ENCODE measurements around the gene CSAG3.
"Not testable (repeated sequence)": the region's sequence is repeated elsewhere in the genome, so short reads cannot be mapped to it uniquely, and the experiment has no call there.

The CSAG3 gene

GRCh38 chrX:152758918-152759317, at the start of gene CSAG3:
TSS of gene CSAG3 (plus strand) at chrX:152759218.
- not testable (repeated sequence) for DNase-seq (ENCODE audit: low read depth in 2 of 2)

GRCh38 chrX:152713195-152713594, 45.8 kb upstream of the CSAG3 start:
- not testable (repeated sequence) for DNase-seq (ENCODE audit: low read depth in 2 of 2)

DNA sequence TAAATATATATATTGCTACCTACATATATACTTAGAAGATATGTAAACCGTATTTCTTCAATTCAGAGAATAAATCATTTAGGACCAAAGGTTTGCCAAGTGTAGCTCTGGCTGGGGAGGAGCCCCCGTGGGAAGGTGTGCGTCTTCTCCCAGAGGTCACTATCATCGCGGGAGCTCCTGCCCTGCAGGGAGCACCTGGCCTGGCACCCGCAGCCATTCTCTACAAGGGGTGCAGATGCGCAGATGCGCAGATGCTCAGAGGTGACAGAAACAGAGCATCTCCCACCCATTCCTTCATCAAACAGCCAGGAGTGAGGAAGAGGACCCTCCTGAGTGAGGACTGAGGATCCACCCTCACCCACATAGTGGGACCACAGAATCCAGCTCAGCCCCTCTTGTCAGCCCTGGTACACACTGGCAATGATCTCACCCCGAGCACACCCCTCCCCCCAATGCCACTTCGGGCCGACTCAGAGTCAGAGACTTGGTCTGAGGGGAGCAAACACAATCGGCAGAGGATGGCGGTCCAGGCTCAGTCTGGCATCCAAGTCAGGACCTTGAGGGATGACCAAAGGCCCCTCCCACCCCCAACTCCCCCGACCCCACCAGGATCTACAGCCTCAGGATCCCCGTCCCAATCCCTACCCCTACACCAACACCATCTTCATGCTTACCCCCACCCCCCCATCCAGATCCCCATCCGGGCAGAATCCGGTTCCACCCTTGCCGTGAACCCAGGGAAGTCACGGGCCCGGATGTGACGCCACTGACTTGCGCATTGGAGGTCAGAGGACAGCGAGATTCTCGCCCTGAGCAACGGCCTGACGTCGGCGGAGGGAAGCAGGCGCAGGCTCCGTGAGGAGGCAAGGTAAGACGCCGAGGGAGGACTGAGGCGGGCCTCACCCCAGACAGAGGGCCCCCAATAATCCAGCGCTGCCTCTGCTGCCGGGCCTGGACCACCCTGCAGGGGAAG, 44.9 kb upstream of the CSAG3 start, which contains the start of gene MAGEA2B:
Gene MAGEA2B, plus strand, starts transcription at position 814 of the 973 bp plus-strand sequence. CDS start 2,479 bp downstream, outside the sequence.
- not testable (repeated sequence) for DNase-seq (ENCODE audit: low read depth in 2 of 2)

DNA sequence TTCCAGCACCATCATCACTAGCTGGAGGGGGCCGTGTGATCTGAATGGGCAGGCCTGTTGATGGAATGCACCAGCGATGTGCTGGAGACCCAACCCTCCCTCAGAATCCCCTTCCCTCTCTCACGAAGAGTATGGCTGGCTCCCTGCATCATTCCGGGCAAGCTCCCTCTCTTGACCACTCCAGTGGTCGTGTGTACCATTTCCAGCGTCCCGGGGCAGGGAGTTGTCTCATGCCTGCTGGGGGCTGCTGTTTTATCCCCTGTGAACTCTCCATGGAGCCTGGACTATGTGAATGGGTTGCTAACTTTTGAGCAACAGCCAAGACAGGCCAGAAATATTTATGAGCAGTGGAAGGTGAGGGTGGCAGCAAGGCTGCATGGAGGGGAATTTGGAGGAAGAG, 33.6 kb upstream of the CSAG3 start:
- no peak for DNase-seq (ENCODE audit: low read depth in 2 of 2)

DNA sequence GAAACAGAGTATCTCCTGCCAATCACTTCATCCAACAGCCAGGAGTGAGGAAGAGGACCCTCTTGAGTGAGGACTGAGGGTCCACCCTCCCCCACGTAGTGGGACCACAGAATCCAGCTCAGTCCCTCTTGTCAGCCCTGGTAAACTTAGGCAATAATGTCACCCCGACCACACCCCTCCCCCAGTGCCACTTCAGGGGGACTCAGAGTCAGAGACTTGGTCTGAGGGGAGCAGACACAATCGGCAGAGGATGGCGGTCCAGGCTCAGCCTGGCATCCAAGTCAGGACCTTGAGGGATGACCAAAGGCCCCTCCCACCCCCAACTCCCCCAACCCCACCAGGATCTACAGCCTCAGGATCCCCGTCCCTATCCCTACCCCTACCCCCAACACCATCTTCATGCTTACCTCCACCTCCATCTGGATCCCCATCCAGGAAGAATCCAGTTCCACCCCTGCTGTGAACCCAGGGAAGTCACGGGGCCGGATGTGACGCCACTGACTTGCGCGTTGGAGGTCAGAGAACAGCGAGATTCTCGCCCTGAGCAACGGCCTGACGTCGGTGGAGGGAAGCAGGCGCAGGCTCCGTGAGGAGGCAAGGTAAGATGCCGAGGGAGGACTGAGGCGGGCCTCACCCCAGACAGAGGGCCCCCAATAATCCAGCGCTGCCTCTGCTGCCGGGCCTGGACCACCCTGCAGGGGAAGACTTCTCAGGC, 25.6 kb upstream of the CSAG3 start, which contains the start of the genes CSAG1 and MAGEA12:
Gene CSAG1, minus strand, starts transcription at position 461 of the 715 bp plus-strand sequence. CDS start 1,261 bp downstream, outside the sequence.
Gene MAGEA12, plus strand, starts transcription at position 497 of the 715 bp plus-strand sequence. CDS start 2,405 bp downstream, outside the sequence.
- DNase-seq (ENCODE audit: low read depth in 2 of 2), result no peak

- not testable (repeated sequence) for DNase-seq (ENCODE audit: low read depth in 2 of 2)
Measured at GRCh38 chrX:152734143-152734858, 24.7 kb upstream of the CSAG3 start.

DNA sequence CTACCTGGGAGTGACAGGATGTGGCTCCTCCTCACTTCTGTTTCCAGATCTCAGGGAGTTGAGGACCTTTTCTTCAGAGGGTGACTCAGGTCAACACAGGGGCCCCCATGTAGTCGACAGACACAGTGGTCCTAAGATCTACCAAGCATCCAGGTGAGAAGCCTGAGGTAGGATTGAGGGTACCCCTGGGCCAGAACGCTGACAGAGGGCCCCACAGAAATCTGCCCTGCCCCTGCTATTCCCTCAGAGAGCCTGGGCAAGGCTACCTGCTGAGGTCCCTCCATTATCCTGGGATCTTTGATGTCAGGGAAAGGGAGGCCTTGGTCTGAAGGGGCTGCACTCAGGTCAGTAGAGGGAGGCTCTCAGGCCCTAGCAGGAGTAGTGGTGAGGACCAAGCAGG, 23.9 kb upstream of the CSAG3 start:
- no peak for DNase-seq (ENCODE audit: low read depth in 2 of 2)

DNA sequence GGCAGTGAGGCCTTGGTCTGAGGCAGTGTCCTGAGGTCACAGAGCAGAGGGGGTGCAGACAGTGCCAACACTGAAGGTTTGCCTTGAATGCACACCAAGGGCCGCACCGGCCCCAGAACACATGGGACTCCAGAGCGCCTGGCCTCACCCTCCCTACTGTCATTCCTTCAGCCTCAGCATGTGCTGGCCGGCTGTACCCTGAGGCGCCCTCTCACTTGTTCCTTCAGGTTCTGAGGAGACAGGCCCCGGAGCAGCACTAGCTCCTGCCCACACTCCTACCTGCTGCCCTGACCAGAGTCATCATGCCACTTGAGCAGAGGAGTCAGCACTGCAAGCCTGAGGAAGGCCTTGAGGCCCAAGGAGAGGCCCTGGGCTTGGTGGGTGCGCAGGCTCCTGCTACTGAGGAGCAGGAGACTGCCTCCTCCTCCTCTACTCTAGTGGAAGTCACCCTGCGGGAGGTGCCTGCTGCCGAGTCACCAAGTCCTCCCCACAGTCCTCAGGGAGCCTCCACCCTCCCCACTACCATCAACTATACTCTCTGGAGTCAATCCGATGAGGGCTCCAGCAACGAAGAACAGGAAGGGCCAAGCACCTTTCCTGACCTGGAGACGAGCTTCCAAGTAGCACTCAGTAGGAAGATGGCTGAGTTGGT, 23.0 kb upstream of the CSAG3 start:
- DNase-seq (ENCODE audit: low read depth in 2 of 2), result no peak

- not testable (repeated sequence) for DNase-seq (ENCODE audit: low read depth in 2 of 2)
Measured at GRCh38 chrX:152736528-152736927, 22.5 kb upstream of the CSAG3 start.

DNA sequence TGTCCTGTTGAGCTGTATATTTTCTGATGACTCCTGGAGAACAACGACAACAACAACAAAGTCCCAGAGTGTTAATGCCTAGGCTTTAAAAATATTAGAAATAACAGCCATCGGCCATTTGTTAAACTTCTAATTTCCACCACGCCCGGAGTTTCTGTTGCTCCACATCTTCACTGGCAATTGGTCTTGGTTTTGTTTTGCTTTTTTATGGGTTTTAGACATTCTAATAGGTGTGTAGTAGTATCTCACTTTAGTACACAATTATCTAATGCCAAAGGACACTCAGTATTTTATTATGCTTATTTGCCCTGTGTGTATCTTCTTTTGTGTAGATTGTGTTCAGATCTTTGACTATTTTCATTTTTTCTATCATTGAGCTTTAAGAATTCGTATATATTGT, 20.5 kb upstream of the CSAG3 start:
- no peak for DNase-seq (ENCODE audit: low read depth in 2 of 2)

GRCh38 chrX:152753686-152754650, 5.0 kb upstream of the CSAG3 start, which contains the start of gene MAGEA2:
TSS of gene MAGEA2 (minus strand) at chrX:152753842. CDS start at chrX:152751363, 2,479 bp downstream.
- DNase-seq (ENCODE audit: low read depth in 2 of 2), result not testable (repeated sequence)

DNA sequence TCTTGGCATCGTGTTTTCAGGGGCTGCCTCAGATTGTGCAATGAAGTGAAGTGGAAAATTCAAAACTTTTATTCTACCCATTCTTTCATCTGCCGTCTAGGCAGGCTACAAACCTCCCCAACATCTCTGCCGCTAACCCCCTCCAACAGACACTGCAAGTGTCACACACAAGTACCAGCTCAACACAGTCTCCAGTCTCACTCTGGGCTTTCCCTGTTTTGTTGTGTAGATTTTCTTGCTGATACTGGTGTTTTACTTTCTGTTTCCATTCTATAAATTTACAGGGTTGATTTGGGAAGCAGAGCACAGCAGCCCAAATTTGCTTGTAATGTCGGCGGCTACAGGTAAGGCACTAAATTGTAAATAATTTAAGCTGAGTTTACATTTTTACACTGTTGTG, 4.1 kb upstream of the CSAG3 start:
- DNase-seq (ENCODE audit: low read depth in 2 of 2), result not testable (repeated sequence)

GRCh38 chrX:152759544-152759943, 526 bp downstream of the CSAG3 start:
- not testable (repeated sequence) for DNase-seq (ENCODE audit: low read depth in 2 of 2)

GRCh38 chrX:152761582-152761981, 2.6 kb downstream of the CSAG3 start:
- not testable (repeated sequence) for DNase-seq (ENCODE audit: low read depth in 2 of 2)

DNA sequence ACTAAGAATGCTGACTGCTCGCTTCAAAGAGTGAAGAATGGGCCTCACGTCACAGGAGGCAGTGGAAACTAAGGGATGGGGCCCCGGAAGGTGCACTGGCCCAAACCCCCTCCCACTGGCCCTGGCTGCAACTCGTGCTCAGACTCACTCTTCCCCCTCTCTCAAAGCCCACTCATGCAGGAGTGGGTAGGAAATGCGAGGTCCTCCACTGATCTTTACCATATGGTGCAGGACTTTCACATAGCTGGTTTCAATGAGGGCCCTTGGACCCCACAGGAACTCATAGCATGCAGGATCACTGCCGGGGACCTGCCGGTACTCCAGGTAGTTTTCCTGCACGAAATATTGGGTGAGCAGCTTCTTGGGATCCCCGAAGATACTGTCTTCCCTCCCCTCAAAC, 7.5 kb downstream of the CSAG3 start:
- not testable (repeated sequence) for DNase-seq (ENCODE audit: low read depth in 2 of 2)

DNA sequence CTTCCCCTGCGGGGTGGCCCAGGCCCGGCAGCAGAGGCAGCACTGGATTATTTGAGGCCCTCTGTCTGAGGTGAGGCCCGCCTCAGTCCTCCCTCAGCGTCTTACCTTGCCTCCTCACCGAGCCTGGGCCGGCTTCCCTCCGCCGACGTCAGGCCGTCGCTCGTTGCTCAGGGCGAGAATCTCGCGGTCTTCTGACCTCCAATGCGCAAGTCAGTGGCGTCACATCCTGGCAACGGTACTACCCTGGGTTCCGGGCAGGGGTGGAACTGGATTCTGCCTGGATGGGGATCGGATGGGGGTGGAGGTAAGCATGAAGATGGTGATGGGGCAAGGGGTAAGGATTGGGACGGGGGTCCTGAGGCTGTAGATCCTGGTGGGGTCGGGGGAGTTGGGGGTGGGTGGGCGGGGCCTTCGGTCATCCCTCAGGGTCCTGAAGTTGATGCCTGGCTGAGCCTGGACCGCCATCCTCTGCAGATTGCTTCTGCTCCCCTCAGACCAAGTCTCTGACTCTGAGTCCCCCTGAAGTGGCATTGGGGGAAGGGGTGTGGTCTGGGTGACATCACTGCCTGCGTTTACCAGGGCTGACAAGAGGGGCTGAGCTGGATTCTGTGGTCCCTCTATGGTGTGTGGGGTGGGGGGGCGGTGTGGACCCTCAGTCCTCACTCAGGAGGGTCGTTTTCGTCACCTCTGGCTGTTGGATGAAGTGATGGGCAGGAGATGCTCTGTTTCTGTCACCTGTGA, 10.7 kb downstream of the CSAG3 start, which contains the start of gene MAGEA6:
Gene MAGEA6, minus strand, starts transcription at position 141 of the 741 bp plus-strand sequence. CDS start 2,039 bp downstream, outside the sequence.
- DNase-seq (ENCODE audit: low read depth in 2 of 2), result not testable (repeated sequence)

DNA sequence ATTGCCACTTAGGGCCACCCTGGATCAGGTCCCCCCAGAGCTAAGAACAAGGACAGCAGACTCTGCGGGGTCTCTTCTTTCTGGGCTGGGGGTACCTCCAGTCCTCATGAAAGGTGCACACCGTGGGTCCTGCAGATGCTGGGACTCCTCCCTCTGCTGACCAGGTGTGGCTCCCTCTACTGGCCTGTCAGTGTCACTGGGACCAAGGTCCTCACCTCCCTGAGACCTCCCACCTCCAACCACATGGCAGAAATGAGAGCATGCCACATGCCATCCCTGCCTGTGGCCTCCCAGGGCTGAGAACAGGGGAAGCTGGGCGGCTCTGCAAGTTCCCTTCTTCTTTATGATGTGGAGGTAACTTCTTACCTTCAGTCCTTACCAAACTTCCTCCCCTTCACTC, 28.0 kb downstream of the CSAG3 start:
- DNase-seq (ENCODE audit: low read depth in 2 of 2), result not testable (repeated sequence)

- no peak for DNase-seq (ENCODE audit: low read depth in 2 of 2)
Measured at GRCh38 chrX:152798945-152799344, 39.9 kb downstream of the CSAG3 start.

DNA sequence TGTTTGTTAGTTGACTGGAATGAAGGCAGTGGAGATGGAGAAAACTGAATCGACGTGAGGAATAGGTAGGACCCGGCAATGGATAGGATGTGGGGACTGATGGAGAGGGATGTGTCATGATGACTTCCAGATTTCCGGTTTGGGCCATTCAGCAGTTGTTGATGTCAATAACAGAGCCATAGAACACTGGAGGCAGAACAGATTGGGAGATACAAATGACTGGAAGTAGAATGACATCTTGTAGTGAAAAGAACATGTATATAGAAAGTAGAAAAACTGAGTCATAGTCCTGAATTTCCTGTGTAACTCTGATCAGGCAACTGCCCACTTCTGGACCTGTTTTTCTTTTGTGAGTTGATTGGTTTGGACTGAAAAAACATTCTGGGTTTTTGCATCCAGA, 47.0 kb downstream of the CSAG3 start:
- DNase-seq (ENCODE audit: low read depth in 2 of 2), result no peak
